ENCODE data around the gene ZNF638. TPM values are rescaled to one million over a fixed set of nuclear protein-coding genes. Genes with fewer than 3 reads are reported as not detected.

Gene ZNF638
- total RNA-seq, 4 donors from 2014 or later = 195 to 326 (median 252) TPM

GRCh38 chr2:71463342-71463654 lies 131.7 kb downstream of the ZNF638 start:
- Histone ChIP-seq H3K9me3 (no peaks in the 10 kb centered on the region), H3K36me3 (no peaks in the 10 kb centered on the region), H3K4me3 (no peak overlapping the region), H3K27me3 (no peaks in the 10 kb centered on the region), H3K4me1 (no peaks in the 10 kb centered on the region), H3K27ac (no peak overlapping the region)
- intact Hi-C loops (cut with DNase I; ENCODE audit: low total_unique reads) = no loop called here
- no peak for TF ChIP-seq POLR2A (IDR thresholded peaks at IDR 0.05)
- TF ChIP-seq CTCF (IDR thresholded peaks at IDR 0.05) = no peak
- DNase-seq = no peak

GRCh38 chr2:71464389-71464788 lies 132.8 kb downstream of the ZNF638 start:
- no peak for DNase-seq
- Histone ChIP-seq H3K36me3 (no peaks in the 10 kb centered on the region), H3K4me1 (no peaks in the 10 kb centered on the region), H3K4me3 (no peak overlapping the region), H3K9me3 (no peaks in the 10 kb centered on the region), H3K27ac (no peak overlapping the region), H3K27me3 (no peaks in the 10 kb centered on the region)
- TF ChIP-seq POLR2A (IDR thresholded peaks at IDR 0.05) (no peak), CTCF (IDR thresholded peaks at IDR 0.05) (no peak)
- intact Hi-C loops (cut with DNase I; ENCODE audit: low total_unique reads) = no loop called here

- H3K27me3 ChIP-seq = no peaks in the 10 kb centered on the region
- intact Hi-C loops (cut with DNase I; ENCODE audit: low total_unique reads) = no loop called here
- no peaks in the 10 kb centered on the region for H3K36me3 ChIP-seq
- DNase-seq = no peak
- H3K9me3 ChIP-seq = no peaks in the 10 kb centered on the region
- no peaks in the 10 kb centered on the region for H3K4me1 ChIP-seq
- H3K27ac ChIP-seq = no peak overlapping the region
- TF ChIP-seq POLR2A (IDR thresholded peaks at IDR 0.05) = no peak
- TF ChIP-seq CTCF (IDR thresholded peaks at IDR 0.05) = no peak
- no peak overlapping the region for H3K4me3 ChIP-seq
These were observed 133.8 kb downstream of the ZNF638 start for GRCh38 chr2:71465356-71465755.

GRCh38 chr2:71465961-71466300 lies 134.3 kb downstream of the ZNF638 start:
- Histone ChIP-seq H3K4me3 (peak overlapping the region; percentile 36 to 47), H3K27me3 (no peaks in the 10 kb centered on the region), H3K27ac (peak overlapping the region in 1 of 2 donors; percentile 33), H3K4me1 (no peaks in the 10 kb centered on the region), H3K9me3 (no peaks in the 10 kb centered on the region), H3K36me3 (no peaks in the 10 kb centered on the region)
- no peak for DNase-seq
- no peak for TF ChIP-seq POLR2A (IDR thresholded peaks at IDR 0.05)
- TF ChIP-seq CTCF (IDR thresholded peaks at IDR 0.05) = no peak
- intact Hi-C loops (cut with DNase I; ENCODE audit: low total_unique reads) = no loop called here

DNA sequence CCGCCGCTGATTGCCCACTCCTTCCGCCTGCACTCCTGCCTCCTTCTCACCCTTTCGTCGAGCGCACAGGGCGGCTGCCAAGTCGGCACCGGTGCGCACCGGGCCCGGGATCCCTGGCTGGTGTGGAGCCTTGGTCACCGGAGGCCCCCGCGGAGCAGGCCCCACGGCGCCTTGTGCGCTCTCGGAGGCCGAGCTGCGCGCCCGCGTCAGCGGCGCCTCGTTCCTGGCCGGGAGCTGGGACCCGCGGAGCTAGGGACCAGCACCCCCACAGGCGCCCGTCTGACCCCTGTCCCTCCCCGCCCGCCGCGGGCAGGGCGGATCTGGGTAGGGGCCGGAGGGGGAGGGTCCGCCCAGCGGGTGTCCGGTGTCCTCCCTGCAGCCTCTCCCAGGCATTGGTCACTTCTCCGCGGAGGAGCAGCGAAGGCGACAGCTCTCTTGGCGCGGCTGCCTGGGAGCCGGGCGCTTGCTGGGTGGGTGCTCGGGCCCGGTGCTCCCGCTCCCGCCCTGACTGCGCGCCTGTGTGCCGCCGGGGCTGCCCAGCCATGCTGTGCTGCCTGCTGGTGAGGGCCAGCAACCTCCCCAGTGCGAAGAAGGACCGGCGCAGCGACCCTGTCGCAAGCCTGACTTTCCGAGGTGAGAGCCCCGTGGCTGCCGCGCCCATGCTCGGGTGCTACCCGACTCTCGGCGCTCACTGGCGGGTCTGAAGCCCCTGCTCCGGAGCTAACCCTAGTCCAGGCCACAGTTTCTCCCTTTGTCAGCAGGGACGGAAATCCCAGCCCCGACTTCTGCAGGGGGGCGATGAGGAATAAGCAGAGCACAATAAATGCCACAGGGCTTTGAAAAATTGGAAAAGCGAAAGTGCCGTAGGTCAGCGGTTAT lies 135.0 kb downstream of the ZNF638 start:
- Histone ChIP-seq H3K4me3 (peak overlapping the region; percentile 36 to 47), H3K27ac (peak overlapping the region in 1 of 2 donors; percentile 33), H3K9me3 (no peaks in the 10 kb centered on the region), H3K4me1 (no peaks in the 10 kb centered on the region), H3K36me3 (no peaks in the 10 kb centered on the region), H3K27me3 (no peaks in the 10 kb centered on the region)
- intact Hi-C loops (cut with DNase I; ENCODE audit: low total_unique reads) = no loop called here
- DNase-seq = no peak
- TF ChIP-seq CTCF (IDR thresholded peaks at IDR 0.05) (no peak), POLR2A (IDR thresholded peaks at IDR 0.05) (no peak)
